Measurements from ENCODE around the gene SRA1. TPM values are rescaled to one million over a fixed set of nuclear protein-coding genes. Genes with fewer than 3 reads are reported as not detected.
"Not testable (repeated sequence)": the region's sequence is repeated elsewhere in the genome, so short reads cannot be mapped to it uniquely, and the experiment has no call there.

SRA1 gene
- total RNA-seq, 5 donors from 2014 or later (not counting 1 experiment from before 2014, with no cell fraction given), result 26.8 to 30.5 (median 28.4) TPM

GRCh38 chr5:140591747-140592372 lies 34.6 kb upstream of the SRA1 start:
- no peaks in the 10 kb centered on the region for H3K4me1 Mint-ChIP-seq
- Histone ChIP-seq H3K9me3 (no peaks in the 10 kb centered on the region), H3K4me3 (ENCODE audit: control insufficient read depth in 1 of 2, extremely low read depth in 1 of 2, low read length in 1 of 2) (no peak overlapping the region), H3K36me3 (ENCODE audit: control insufficient read depth in 2 of 2, extremely low read depth in 1 of 2, insufficient read depth in 1 of 2, low read length in 1 of 2) (no peaks in the 10 kb centered on the region), H3K27ac (ENCODE audit: low read length) (no peak overlapping the region), H3K4me1 (ENCODE audit: control insufficient read depth in 1 of 2, extremely low read depth in 1 of 2, insufficient read depth in 2 of 2, low read length in 2 of 2) (no peaks in the 10 kb centered on the region), H3K27me3 (replicated peaks in 1 of 2; ENCODE audit: control insufficient read depth in 2 of 2, extremely low read depth in 1 of 2, insufficient read depth in 2 of 2, low read length in 1 of 2) (peaks cover 0 to 8% of the 10 kb centered on the region in 2 experiments)
- 71% methylated on average over 2 of the region's 5 CpGs for WGBS (ENCODE audit: insufficient coverage)
- H3K27ac Mint-ChIP-seq, result no peak overlapping the region
- no peaks in the 10 kb centered on the region for H3K36me3 Mint-ChIP-seq
- H3K27me3 Mint-ChIP-seq, result peaks cover 4 to 7% of the 10 kb centered on the region in 2 donors
- ATAC-seq (replicated peaks in 1 of 4) (no peak), DNase-seq (no peak)
- no peak overlapping the region for H3K4me3 Mint-ChIP-seq
- ChIA-PET POLR2A (no interaction called here), CTCF (no interaction called here)
- no peaks in the 10 kb centered on the region for H3K9me3 Mint-ChIP-seq

GRCh38 chr5:140590861-140591260 lies 33.6 kb upstream of the SRA1 start:
- Histone ChIP-seq H3K27me3 (replicated peaks in 1 of 2; ENCODE audit: control insufficient read depth in 2 of 2, extremely low read depth in 1 of 2, insufficient read depth in 2 of 2, low read length in 1 of 2) (peaks cover 0 to 8% of the 10 kb centered on the region in 2 experiments), H3K4me1 (ENCODE audit: control insufficient read depth in 1 of 2, extremely low read depth in 1 of 2, insufficient read depth in 2 of 2, low read length in 2 of 2) (no peaks in the 10 kb centered on the region), H3K4me3 (ENCODE audit: control insufficient read depth in 1 of 2, extremely low read depth in 1 of 2, low read length in 1 of 2) (no peak overlapping the region), H3K9me3 (no peaks in the 10 kb centered on the region), H3K36me3 (ENCODE audit: control insufficient read depth in 2 of 2, extremely low read depth in 1 of 2, insufficient read depth in 1 of 2, low read length in 1 of 2) (no peaks in the 10 kb centered on the region), H3K27ac (ENCODE audit: low read length) (no peak overlapping the region)
- ATAC-seq (replicated peaks in 1 of 4), result no peak
- H3K27ac Mint-ChIP-seq, result no peak overlapping the region
- no peak overlapping the region for H3K4me3 Mint-ChIP-seq
- POLR2A ChIA-PET, result no interaction called here
- no peaks in the 10 kb centered on the region for H3K9me3 Mint-ChIP-seq
- WGBS (ENCODE audit: insufficient coverage), result 82% methylated on average over 5 of the region's 7 CpGs
- H3K4me1 Mint-ChIP-seq, result no peaks in the 10 kb centered on the region
- H3K36me3 Mint-ChIP-seq, result no peaks in the 10 kb centered on the region
- no peak for DNase-seq
- peaks cover 4 to 7% of the 10 kb centered on the region in 2 donors for H3K27me3 Mint-ChIP-seq
- CTCF ChIA-PET, result no interaction called here

GRCh38 chr5:140588311-140589070 lies 31.2 kb upstream of the SRA1 start:
- Mint-ChIP-seq H3K4me3 (no peak overlapping the region), H3K9me3 (peaks cover 0 to 6% (median 0%) of the 10 kb centered on the region in 3 donors)
- POLR2A ChIA-PET, result no interaction called here

GRCh38 chr5:140587495-140587894 lies 30.2 kb upstream of the SRA1 start:
- POLR2A ChIA-PET, result no interaction called here

More at GRCh38 chr5:140588311-140589070, 31.2 kb upstream of the SRA1 start:
- Histone ChIP-seq H3K27ac (ENCODE audit: low read length) (no peak overlapping the region), H3K4me1 (ENCODE audit: control insufficient read depth in 1 of 2, extremely low read depth in 1 of 2, insufficient read depth in 2 of 2, low read length in 2 of 2) (no peaks in the 10 kb centered on the region), H3K36me3 (ENCODE audit: control insufficient read depth in 2 of 2, extremely low read depth in 1 of 2, insufficient read depth in 1 of 2, low read length in 1 of 2) (no peaks in the 10 kb centered on the region), H3K27me3 (replicated peaks in 1 of 2; ENCODE audit: control insufficient read depth in 2 of 2, extremely low read depth in 1 of 2, insufficient read depth in 2 of 2, low read length in 1 of 2) (peaks cover 0 to 7% of the 10 kb centered on the region in 2 experiments), H3K9me3 (no peaks in the 10 kb centered on the region), H3K4me3 (ENCODE audit: control insufficient read depth in 1 of 2, extremely low read depth in 1 of 2, low read length in 1 of 2) (no peak overlapping the region)
- no peak overlapping the region for H3K27ac Mint-ChIP-seq
- WGBS (ENCODE audit: insufficient coverage), result no CpG with 5 or more reads among the region's 5 CpGs
- peaks cover under 1 to 2% of the 10 kb centered on the region in 2 donors for H3K27me3 Mint-ChIP-seq
- H3K36me3 Mint-ChIP-seq, result peaks cover 3% of the 10 kb centered on the region
- CTCF ChIA-PET, result no interaction called here
- no peak for DNase-seq
- no peak for ATAC-seq (replicated peaks in 1 of 4)
- no peaks in the 10 kb centered on the region for H3K4me1 Mint-ChIP-seq

GRCh38 chr5:140579188-140579747 lies 22.0 kb upstream of the SRA1 start:
- H3K4me3 ChIP-seq (ENCODE audit: control insufficient read depth in 1 of 2, extremely low read depth in 1 of 2, low read length in 1 of 2); H3K9me3 Mint-ChIP-seq; DNase-seq; CTCF ChIA-PET; H3K36me3 ChIP-seq (ENCODE audit: control insufficient read depth in 2 of 2, extremely low read depth in 1 of 2, insufficient read depth in 1 of 2, low read length in 1 of 2); ATAC-seq (replicated peaks in 1 of 4); H3K36me3 Mint-ChIP-seq; H3K4me3 Mint-ChIP-seq; H3K27ac ChIP-seq (ENCODE audit: low read length); H3K27me3 ChIP-seq (replicated peaks in 1 of 2; ENCODE audit: control insufficient read depth in 2 of 2, extremely low read depth in 1 of 2, insufficient read depth in 2 of 2, low read length in 1 of 2); H3K4me1 Mint-ChIP-seq; H3K4me1 ChIP-seq (ENCODE audit: control insufficient read depth in 1 of 2, extremely low read depth in 1 of 2, insufficient read depth in 2 of 2, low read length in 2 of 2); H3K9me3 ChIP-seq; H3K27ac Mint-ChIP-seq: not testable (repeated sequence)
- no CpG with 5 or more reads among the region's 6 CpGs for whole genome bisulfite sequencing (ENCODE audit: insufficient coverage)
- peaks cover 8 to 12% of the 10 kb centered on the region in 2 donors for H3K27me3 Mint-ChIP-seq
- POLR2A ChIA-PET, result interaction anchor here in 1 of 2 donors (0.5 kb wide), 1 partner anchor 55 kb away, joined by 3 read pairs; no protein-coding TSS in a partner anchor

More at GRCh38 chr5:140587495-140587894, 30.2 kb upstream of the SRA1 start:
- H3K4me3 ChIP-seq (ENCODE audit: control insufficient read depth in 1 of 2, extremely low read depth in 1 of 2, low read length in 1 of 2), result no peak overlapping the region
- H3K27me3 ChIP-seq (replicated peaks in 1 of 2; ENCODE audit: control insufficient read depth in 2 of 2, extremely low read depth in 1 of 2, insufficient read depth in 2 of 2, low read length in 1 of 2), result peaks cover 0 to 7% of the 10 kb centered on the region in 2 experiments
- H3K27ac ChIP-seq (ENCODE audit: low read length), result no peak overlapping the region
- H3K4me1 Mint-ChIP-seq, result no peaks in the 10 kb centered on the region
- H3K4me1 ChIP-seq (ENCODE audit: control insufficient read depth in 1 of 2, extremely low read depth in 1 of 2, insufficient read depth in 2 of 2, low read length in 2 of 2), result no peaks in the 10 kb centered on the region
- no peak overlapping the region for H3K27ac Mint-ChIP-seq
- WGBS (ENCODE audit: insufficient coverage), result no CpG with 5 or more reads among the region's 1 CpG
- no peak for DNase-seq
- H3K27me3 Mint-ChIP-seq, result peaks cover 4 to 8% of the 10 kb centered on the region in 2 donors
- CTCF ChIA-PET, result no interaction called here
- H3K36me3 ChIP-seq (ENCODE audit: control insufficient read depth in 2 of 2, extremely low read depth in 1 of 2, insufficient read depth in 1 of 2, low read length in 1 of 2), result no peaks in the 10 kb centered on the region
- H3K9me3 ChIP-seq, result no peaks in the 10 kb centered on the region
- H3K9me3 Mint-ChIP-seq, result peaks cover 0 to 9% (median 0%) of the 10 kb centered on the region in 3 donors
- no peak overlapping the region for H3K4me3 Mint-ChIP-seq
- peaks cover 3% of the 10 kb centered on the region for H3K36me3 Mint-ChIP-seq
- ATAC-seq (replicated peaks in 1 of 4), result no peak

GRCh38 chr5:140576776-140577201 lies 19.5 kb upstream of the SRA1 start:
- H3K36me3 ChIP-seq (ENCODE audit: control insufficient read depth in 2 of 2, extremely low read depth in 1 of 2, insufficient read depth in 1 of 2, low read length in 1 of 2), result no peaks in the 10 kb centered on the region
- ATAC-seq (replicated peaks in 1 of 4) (peak; percentile 60 to 77 (median 64)), DNase-seq (no peak)
- CTCF ChIA-PET, result interaction anchor here (0.6 to 1.4 kb wide), 4 partner anchors 30 to 127 kb away, joined by 3 to 5 read pairs (median 3); no protein-coding TSS in a partner anchor
- no peak overlapping the region for H3K4me3 Mint-ChIP-seq
- no peaks in the 10 kb centered on the region for H3K4me1 ChIP-seq (ENCODE audit: control insufficient read depth in 1 of 2, extremely low read depth in 1 of 2, insufficient read depth in 2 of 2, low read length in 2 of 2)
- POLR2A ChIA-PET, result interaction anchor here in 1 of 2 donors (0.5 kb wide), 1 partner anchor 98 kb away, joined by 4 read pairs; no protein-coding TSS in a partner anchor
- H3K27me3 ChIP-seq (replicated peaks in 1 of 2; ENCODE audit: control insufficient read depth in 2 of 2, extremely low read depth in 1 of 2, insufficient read depth in 2 of 2, low read length in 1 of 2), result peaks cover 0 to 2% of the 10 kb centered on the region in 2 experiments
- no peak overlapping the region for H3K27ac ChIP-seq (ENCODE audit: low read length)
- H3K27ac Mint-ChIP-seq, result peak overlapping the region in 1 of 2 donors; percentile 16
- no peaks in the 10 kb centered on the region for H3K9me3 ChIP-seq
- WGBS (ENCODE audit: insufficient coverage), result no CpG with 5 or more reads among the region's 2 CpGs
- no peaks in the 10 kb centered on the region for H3K9me3 Mint-ChIP-seq
- peaks cover 9% of the 10 kb centered on the region for H3K36me3 Mint-ChIP-seq
- H3K4me3 ChIP-seq (ENCODE audit: control insufficient read depth in 1 of 2, extremely low read depth in 1 of 2, low read length in 1 of 2), result no peak overlapping the region
- H3K27me3 Mint-ChIP-seq, result peaks cover 0 to 8% of the 10 kb centered on the region in 2 donors
- H3K4me1 Mint-ChIP-seq, result peaks cover 0 to 9% (median 6%) of the 10 kb centered on the region in 3 donors
